CD4-positive, alpha-beta memory T cell (primary cell): Measurements from ENCODE around the gene LATS2. TPM values are rescaled to one million over a fixed set of nuclear protein-coding genes. Genes with fewer than 3 reads are reported as not detected.

Experiments used
- CTCF ChIA-PET: fragments of 350-600 bp; sonication (Branson Sonifier 250); formaldehyde crosslinking; loops from one replicate; lab custom pipeline; 2021; ENCODE audit warnings: inconsistent platforms; ENCODE audit not compliant: partially characterized antibody; lab: Charles Lee
- POLR2A ChIA-PET: fragments of 350-600 bp; sonication (Branson Sonifier 250); formaldehyde crosslinking; loops from one replicate; lab custom pipeline; 2021; ENCODE audit not compliant: partially characterized antibody; lab: Charles Lee
- DNase-seq, 5 donors: peaks; one replicate each; pipeline versions ENCODE4 v3.0.0 to v3.0.0-alpha.2; 2020 to 2022; ENCODE audit warnings: mixed read lengths in 1 of 5
- H3K27ac ChIP-seq: one replicate; pipeline ENCODE4 v1.7.0; 2013; ENCODE audit warnings: low read depth, low read length
- H3K27me3 ChIP-seq: 2 replicates; pipeline ENCODE4 v1.7.0; 2013; ENCODE audit warnings: mild to moderate bottlenecking, low read length, moderate library complexity; ENCODE audit not compliant: insufficient read depth
- H3K36me3 ChIP-seq: 2 replicates; pipeline ENCODE4 v1.7.0; 2013; ENCODE audit warnings: mild to moderate bottlenecking, low read length, moderate library complexity; ENCODE audit not compliant: insufficient read depth
- H3K4me1 ChIP-seq: 2 replicates; pipeline ENCODE4 v1.7.0; 2013; ENCODE audit warnings: mild to moderate bottlenecking, low read length, moderate library complexity; ENCODE audit not compliant: insufficient read depth
- H3K4me3 ChIP-seq, 2 donors: one replicate each; pipeline ENCODE4 v1.7.0; 2013; ENCODE audit warnings: low read length in 2 of 2, mild to moderate bottlenecking in 1 of 2
- H3K9me3 ChIP-seq, 2 donors: one replicate each; pipeline ENCODE4 v1.7.0; 2013; ENCODE audit warnings: low read length in 2 of 2, control low read depth in 1 of 2; ENCODE audit not compliant: control insufficient read depth in 1 of 2
- H3K27ac Mint-ChIP-seq, 7 donors: one replicate each; pipeline ENCODE4 v1.8.0; 2020 to 2021; ENCODE audit warnings: mixed read lengths in 7 of 7, mild to moderate bottlenecking in 6 of 7, inconsistent platforms in 3 of 7, moderate library complexity in 3 of 7
- H3K27me3 Mint-ChIP-seq, 2 donors: one replicate each; pipeline ENCODE4 v1.8.0; 2020 to 2021; ENCODE audit warnings: mixed read lengths in 2 of 2
- H3K36me3 Mint-ChIP-seq, 2 donors: one replicate each; pipeline ENCODE4 v1.8.0; 2020 to 2021; ENCODE audit warnings: mixed read lengths in 2 of 2, inconsistent platforms in 1 of 2, mild to moderate bottlenecking in 1 of 2
- H3K4me1 Mint-ChIP-seq, 4 donors: one replicate each; pipeline ENCODE4 v1.8.0; 2020 to 2021; ENCODE audit warnings: mixed read lengths in 4 of 4, mild to moderate bottlenecking in 1 of 4
- H3K4me3 Mint-ChIP-seq, 8 donors: one replicate each; pipeline ENCODE4 v1.8.0; 2020 to 2021; ENCODE audit warnings: mixed read lengths in 8 of 8, mild to moderate bottlenecking in 7 of 8, moderate library complexity in 6 of 8, inconsistent platforms in 3 of 8
- H3K9me3 Mint-ChIP-seq, 8 donors: one replicate each; pipeline ENCODE4 v1.8.0; 2020 to 2021; ENCODE audit warnings: mixed read lengths in 8 of 8, mild to moderate bottlenecking in 5 of 8, inconsistent platforms in 3 of 8, moderate library complexity in 1 of 8
- intact Hi-C: fragments of 100-400 bp; cut with micrococcal nuclease; formaldehyde crosslinking; loops from one replicate; pipeline ENCODE4 v1.15.1; 2023
- polyA plus RNA-seq, 2 donors: library from polyadenylated mRNA; unstranded; fragments of 300-500 nt; fragmentation: Illumina TruSeq; gene quantifications; one replicate each; pipeline ENCODE4 v1.2.3, GENCODE V29; 2021
- total RNA-seq, 2 experiments: library from RNA; stranded (reverse); gene quantifications; one replicate each; pipeline ENCODE4 v1.2.3, GENCODE V29; 2021

Gene LATS2
- total and polyA plus RNA-seq, 4 experiments from 2014 or later, result 0.25 to 4.5 (median 3.4) TPM; not detected in 1

DNA sequence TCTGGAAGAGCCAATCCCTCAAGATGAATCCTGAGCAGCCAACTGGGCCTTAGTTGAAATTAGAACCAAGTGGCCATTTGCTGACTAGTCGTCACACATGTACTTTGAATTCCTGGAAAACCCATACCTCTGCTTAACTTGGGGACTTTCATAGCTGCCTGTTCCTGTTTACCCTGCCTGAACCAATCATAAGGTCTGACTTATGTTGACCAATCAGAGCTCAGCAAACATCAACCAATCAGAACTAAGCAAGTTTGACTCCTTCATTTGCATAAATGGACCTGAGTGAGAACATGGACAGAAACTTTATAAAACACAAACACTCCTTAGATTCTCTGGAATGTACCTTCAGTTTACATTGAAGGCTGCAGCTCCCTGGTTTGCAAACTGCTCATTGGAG is 50.8 kb downstream of the LATS2 start:
- Mint-ChIP-seq H3K27me3 (no peaks in the 10 kb centered on the region), H3K4me3 (no peak overlapping the region)
- no peak for DNase-seq

GRCh38 chr13:21009036-21009435 is 52.4 kb downstream of the LATS2 start:
- no peaks in the 10 kb centered on the region for H3K36me3 Mint-ChIP-seq
- H3K27me3 Mint-ChIP-seq, result no peaks in the 10 kb centered on the region
- ChIA-PET CTCF (no interaction called here), POLR2A (no interaction called here)
- H3K9me3 Mint-ChIP-seq, result no peaks in the 10 kb centered on the region
- intact Hi-C loops, result no loop called here
- H3K4me1 ChIP-seq, result no peaks in the 10 kb centered on the region
- no peak overlapping the region for H3K27ac ChIP-seq
- DNase-seq, result no peak
- H3K9me3 ChIP-seq, result no peaks in the 10 kb centered on the region
- H3K27ac Mint-ChIP-seq, result no peak overlapping the region
- no peak overlapping the region for H3K4me3 ChIP-seq
- H3K4me3 Mint-ChIP-seq, result no peak overlapping the region
- no peaks in the 10 kb centered on the region for H3K36me3 ChIP-seq
- no peaks in the 10 kb centered on the region for H3K27me3 ChIP-seq
- peaks cover 2 to 24% (median 11%) of the 10 kb centered on the region in 4 donors for H3K4me1 Mint-ChIP-seq

More for the DNA sequence above, 50.8 kb downstream of the LATS2 start:
- Mint-ChIP-seq H3K4me1 (peaks cover 2 to 24% (median 11%) of the 10 kb centered on the region in 4 donors), H3K36me3 (no peaks in the 10 kb centered on the region), H3K27ac (no peak overlapping the region), H3K9me3 (no peaks in the 10 kb centered on the region)
- Histone ChIP-seq H3K4me1 (no peaks in the 10 kb centered on the region), H3K36me3 (no peaks in the 10 kb centered on the region), H3K27me3 (no peaks in the 10 kb centered on the region), H3K9me3 (no peaks in the 10 kb centered on the region), H3K27ac (no peak overlapping the region), H3K4me3 (no peak overlapping the region)
- intact Hi-C loops, result no loop called here
- CTCF ChIA-PET, result no interaction called here
- POLR2A ChIA-PET, result no interaction called here

DNA sequence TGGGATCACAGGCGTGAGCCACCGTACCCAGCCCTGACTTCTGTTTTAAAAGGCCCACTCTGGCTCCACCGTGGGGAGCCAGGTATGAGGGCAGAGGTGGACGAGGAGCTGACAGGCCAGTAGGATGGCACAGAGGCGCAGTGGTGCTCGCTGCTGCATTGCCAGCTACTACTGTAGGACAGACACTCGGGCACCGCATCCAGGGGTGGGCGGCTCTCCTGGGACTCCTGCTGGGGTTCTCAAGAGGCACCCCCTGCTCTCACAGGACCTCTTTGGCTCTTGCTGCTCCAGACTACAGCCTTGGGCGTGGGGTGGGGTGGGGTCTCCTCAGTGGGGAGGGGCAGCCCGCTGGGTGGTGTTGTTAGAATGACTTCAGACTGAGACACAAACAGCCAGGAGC is 53.4 kb downstream of the LATS2 start:
- Mint-ChIP-seq H3K9me3 (no peaks in the 10 kb centered on the region), H3K27me3 (no peaks in the 10 kb centered on the region), H3K4me3 (no peak overlapping the region), H3K36me3 (no peaks in the 10 kb centered on the region), H3K4me1 (peaks cover 2 to 24% (median 11%) of the 10 kb centered on the region in 4 donors), H3K27ac (no peak overlapping the region)
- Histone ChIP-seq H3K9me3 (no peaks in the 10 kb centered on the region), H3K4me1 (no peaks in the 10 kb centered on the region), H3K36me3 (no peaks in the 10 kb centered on the region), H3K27ac (no peak overlapping the region), H3K4me3 (no peak overlapping the region), H3K27me3 (no peaks in the 10 kb centered on the region)
- POLR2A ChIA-PET, result no interaction called here
- intact Hi-C loops, result no loop called here
- CTCF ChIA-PET, result no interaction called here
- DNase-seq, result no peak

DNA sequence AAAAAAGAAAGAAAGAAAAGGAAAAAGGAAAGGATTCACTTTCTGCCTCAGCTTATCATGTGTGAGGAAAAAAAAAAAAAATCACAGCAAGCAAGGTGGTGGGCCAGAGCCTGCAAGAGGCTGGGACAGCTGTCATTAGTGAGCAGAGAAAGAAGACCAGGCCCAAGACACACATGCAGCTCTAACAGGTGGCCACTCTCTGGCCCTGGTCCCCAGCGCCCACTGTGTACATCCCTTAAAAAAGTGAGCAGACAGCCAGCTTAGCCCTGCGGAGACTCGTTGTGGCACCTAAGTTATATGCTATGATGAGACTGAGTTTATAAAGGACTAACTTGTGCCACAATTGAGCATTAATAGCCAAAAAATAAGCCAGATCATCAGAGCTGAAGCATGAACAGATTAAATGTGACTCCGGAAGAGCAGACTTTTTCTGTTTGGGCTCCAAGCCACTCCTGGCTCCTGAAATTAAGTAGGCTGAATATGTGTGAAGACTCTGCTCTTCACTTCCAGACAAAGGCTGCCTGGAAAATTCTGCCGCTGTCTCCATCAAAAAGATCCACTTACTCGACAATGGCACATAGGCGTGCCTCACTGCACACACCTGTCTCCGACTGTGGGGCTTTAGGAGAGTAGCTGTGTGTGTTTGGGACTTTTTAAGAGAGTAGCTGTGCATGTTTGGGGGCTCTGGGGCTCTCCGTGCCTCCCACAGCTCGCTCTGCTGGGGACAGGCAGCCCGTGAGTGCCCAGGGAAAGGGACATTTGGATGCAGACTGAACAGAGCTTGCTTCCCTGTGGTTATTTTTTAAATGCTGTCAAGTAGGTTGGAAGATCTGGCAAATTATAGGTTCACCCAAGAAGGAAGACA is 55.0 kb downstream of the LATS2 start:
- intact Hi-C loops, result no loop called here
- Mint-ChIP-seq H3K4me1 (peaks cover 2 to 24% (median 11%) of the 10 kb centered on the region in 4 donors), H3K27me3 (no peaks in the 10 kb centered on the region), H3K27ac (peak overlapping the region in 1 of 7 donors; percentile 15), H3K9me3 (peaks cover 0 to 2% (median 0%) of the 10 kb centered on the region in 8 donors), H3K4me3 (no peak overlapping the region), H3K36me3 (no peaks in the 10 kb centered on the region)
- no peaks in the 10 kb centered on the region for H3K9me3 ChIP-seq
- no peak for DNase-seq
- no peak overlapping the region for H3K27ac ChIP-seq
- H3K27me3 ChIP-seq, result no peaks in the 10 kb centered on the region
- no peaks in the 10 kb centered on the region for H3K4me1 ChIP-seq
- no peak overlapping the region for H3K4me3 ChIP-seq
- ChIA-PET POLR2A (no interaction called here), CTCF (no interaction called here)
- no peaks in the 10 kb centered on the region for H3K36me3 ChIP-seq

- H3K9me3 Mint-ChIP-seq, result peaks cover 0 to 7% (median 1%) of the 10 kb centered on the region in 8 donors
- H3K4me1 Mint-ChIP-seq, result peaks cover 0 to 13% (median 3%) of the 10 kb centered on the region in 4 donors
- no peak overlapping the region for H3K4me3 Mint-ChIP-seq
- Histone ChIP-seq H3K36me3 (no peaks in the 10 kb centered on the region), H3K4me3 (no peak overlapping the region), H3K27ac (no peak overlapping the region), H3K9me3 (no peaks in the 10 kb centered on the region), H3K27me3 (no peaks in the 10 kb centered on the region), H3K4me1 (no peaks in the 10 kb centered on the region)
- no peaks in the 10 kb centered on the region for H3K36me3 Mint-ChIP-seq
- intact Hi-C loops, result no loop called here
- H3K27me3 Mint-ChIP-seq, result no peaks in the 10 kb centered on the region
- H3K27ac Mint-ChIP-seq, result no peak overlapping the region
- POLR2A ChIA-PET, result interaction anchor here (0.6 kb wide), 1 partner anchor 142 kb away, joined by 3 read pairs; no protein-coding TSS in a partner anchor
- CTCF ChIA-PET, result no interaction called here
- no peak for DNase-seq
Observed at GRCh38 chr13:21005193-21005592, 56.2 kb downstream of the LATS2 start.

GRCh38 chr13:21001471-21001870 is 59.9 kb downstream of the LATS2 start:
- no peaks in the 10 kb centered on the region for H3K27me3 Mint-ChIP-seq
- no peak overlapping the region for H3K4me3 Mint-ChIP-seq
- Histone ChIP-seq H3K27ac (no peak overlapping the region), H3K4me1 (no peaks in the 10 kb centered on the region), H3K27me3 (no peaks in the 10 kb centered on the region), H3K36me3 (no peaks in the 10 kb centered on the region), H3K9me3 (no peaks in the 10 kb centered on the region), H3K4me3 (no peak overlapping the region)
- no peaks in the 10 kb centered on the region for H3K36me3 Mint-ChIP-seq
- ChIA-PET POLR2A (no interaction called here), CTCF (interaction anchor here (1.1 kb wide), 1 partner anchor 22 kb away, joined by 4 read pairs; no protein-coding TSS in a partner anchor)
- intact Hi-C loops, result no loop called here
- H3K4me1 Mint-ChIP-seq, result no peaks in the 10 kb centered on the region
- no peak overlapping the region for H3K27ac Mint-ChIP-seq
- peaks cover 0 to 7% (median 1%) of the 10 kb centered on the region in 8 donors for H3K9me3 Mint-ChIP-seq
- DNase-seq, result no peak

DNA sequence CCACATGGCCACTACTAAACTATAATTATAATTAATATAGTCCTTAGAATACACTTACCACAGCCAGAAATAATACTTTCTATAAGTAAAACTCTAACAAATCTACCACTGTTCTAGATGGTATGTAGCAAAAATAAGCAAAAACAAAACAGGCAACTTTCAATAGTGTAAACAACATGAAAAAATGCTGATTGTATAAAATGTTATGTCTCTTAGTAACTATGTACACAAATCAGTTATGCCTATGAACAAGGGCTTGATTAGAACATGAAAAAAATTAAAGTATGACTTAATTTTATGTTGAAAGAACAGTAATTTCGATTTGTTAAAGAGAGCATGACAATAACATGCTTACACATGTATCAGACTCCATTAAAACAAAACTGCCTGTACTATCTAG is 60.7 kb downstream of the LATS2 start:
- no peaks in the 10 kb centered on the region for H3K4me1 Mint-ChIP-seq
- H3K4me3 Mint-ChIP-seq, result no peak overlapping the region
- no peaks in the 10 kb centered on the region for H3K27me3 Mint-ChIP-seq
- no peaks in the 10 kb centered on the region for H3K36me3 Mint-ChIP-seq
- H3K36me3 ChIP-seq, result no peaks in the 10 kb centered on the region
- peaks cover 0 to 7% (median 1%) of the 10 kb centered on the region in 8 donors for H3K9me3 Mint-ChIP-seq
- no peaks in the 10 kb centered on the region for H3K4me1 ChIP-seq
- ChIA-PET POLR2A (no interaction called here), CTCF (no interaction called here)
- no peak overlapping the region for H3K4me3 ChIP-seq
- DNase-seq, result no peak
- intact Hi-C loops, result no loop called here
- H3K27ac Mint-ChIP-seq, result no peak overlapping the region
- no peaks in the 10 kb centered on the region for H3K27me3 ChIP-seq
- H3K9me3 ChIP-seq, result no peaks in the 10 kb centered on the region
- H3K27ac ChIP-seq, result no peak overlapping the region
